Measurements from ENCODE around the gene PLCH1. TPM values are rescaled to one million over a fixed set of nuclear protein-coding genes. Genes with fewer than 3 reads are reported as not detected.

Gene PLCH1
- total and polyA plus RNA-seq, 2 of the 13 experiments (the other 11 are each of a cell fraction or from before 2014, with no cell fraction given), result 2.0 to 3.0 TPM

GRCh38 chr3:155744626-155745324 lies at the start of gene PLCH1 (continued):
- TF ChIP-seq ZNF646 (CRISPR knock-in tag; IDR thresholded peaks at IDR 0.05) (peak; percentile 53; the same call in 1 of the 2 replicates), CBX5 (CRISPR knock-in tag; IDR thresholded peaks at IDR 0.05; ENCODE audit: borderline replicate concordance) (no peak; the same call in 1 of the 2 replicates), MAX (IDR thresholded peaks at IDR 0.05) (peak; percentile 73), ZNF781 (CRISPR knock-in tag; IDR thresholded peaks at IDR 0.05; ENCODE audit: borderline replicate concordance, not compliant biosample characterization) (no peak), NFATC3 (CRISPR knock-in tag; IDR thresholded peaks at IDR 0.05) (0 out of 2 replicates have a peak, but pooled peaks have one; percentile 33), YY1 (IDR thresholded peaks at IDR 0.05; ENCODE audit: insufficient read depth, insufficient replicate concordance, low read depth, low read length) (peak; percentile 57), ZMAT5 (CRISPR knock-in tag; IDR thresholded peaks at IDR 0.05; ENCODE audit: borderline replicate concordance, low read depth) (no peak), SALL1 (CRISPR knock-in tag; IDR thresholded peaks at IDR 0.05) (peak; percentile 62), ZNF17 (CRISPR knock-in tag; IDR thresholded peaks at IDR 0.05) (peak; percentile 54; the same call in 1 of the 2 replicates), ZSCAN21 (CRISPR knock-in tag; IDR thresholded peaks at IDR 0.05; ENCODE audit: borderline replicate concordance) (0 out of 2 replicates have a peak, but pooled peaks have one; percentile 68), BATF2 (CRISPR knock-in tag; IDR thresholded peaks at IDR 0.05) (no peak), ZNF709 (CRISPR knock-in tag; IDR thresholded peaks at IDR 0.05) (0 out of 2 replicates have a peak, but pooled peaks have one; percentile 32), HIVEP1 (CRISPR knock-in tag; IDR thresholded peaks at IDR 0.05) (no peak), PHF20 (CRISPR knock-in tag; IDR thresholded peaks at IDR 0.05) (0 out of 2 replicates have a peak, but pooled peaks have one; percentile 14), MYC (CRISPR knock-in tag; IDR thresholded peaks at IDR 0.05; ENCODE audit: borderline replicate concordance) (peak; percentile 77; the same call in 1 of the 2 replicates), ZC3H13 (CRISPR knock-in tag; IDR thresholded peaks at IDR 0.05) (peak; percentile 65; the same call in 1 of the 2 replicates), ZNF788 (CRISPR knock-in tag; IDR thresholded peaks at IDR 0.05; ENCODE audit: borderline replicate concordance) (no peak; the same call in 1 of the 2 replicates), ZNF296 (CRISPR knock-in tag; conservative IDR thresholded peaks at IDR 0.05) (no peak), POLR2AphosphoS5 (IDR thresholded peaks at IDR 0.05; ENCODE audit: low read depth, low read length) (peak; percentile 47; the same call in 1 of the 2 replicates), ZSCAN20 (CRISPR knock-in tag; IDR thresholded peaks at IDR 0.05; ENCODE audit: borderline replicate concordance) (no peak), ZNF451 (CRISPR knock-in tag; IDR thresholded peaks at IDR 0.05) (0 out of 2 replicates have a peak, but pooled peaks have one; percentile 47), ELF3 (CRISPR knock-in tag; IDR thresholded peaks at IDR 0.05) (peak; percentile 40; the same call in 1 of the 2 replicates)

Measured in HepG2 (cell line).